EL (cell line): Measurements from ENCODE around the gene SSX7.
"Not testable (repeated sequence)": the region's sequence is repeated elsewhere in the genome, so short reads cannot be mapped to it uniquely, and the experiment has no call there.

Source experiments
- DNase-seq: peaks from one replicate; pipeline ENCODE4 v3.0.0-alpha.2; 2016

Gene SSX7, protein sequence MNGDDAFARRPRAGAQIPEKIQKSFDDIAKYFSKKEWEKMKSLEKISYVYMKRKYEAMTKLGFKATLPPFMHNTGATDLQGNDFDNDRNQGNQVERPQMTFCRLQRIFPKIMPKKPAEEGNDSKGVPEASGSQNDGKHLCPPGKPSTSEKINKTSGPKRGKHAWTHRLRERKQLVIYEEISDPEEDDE

DNA sequence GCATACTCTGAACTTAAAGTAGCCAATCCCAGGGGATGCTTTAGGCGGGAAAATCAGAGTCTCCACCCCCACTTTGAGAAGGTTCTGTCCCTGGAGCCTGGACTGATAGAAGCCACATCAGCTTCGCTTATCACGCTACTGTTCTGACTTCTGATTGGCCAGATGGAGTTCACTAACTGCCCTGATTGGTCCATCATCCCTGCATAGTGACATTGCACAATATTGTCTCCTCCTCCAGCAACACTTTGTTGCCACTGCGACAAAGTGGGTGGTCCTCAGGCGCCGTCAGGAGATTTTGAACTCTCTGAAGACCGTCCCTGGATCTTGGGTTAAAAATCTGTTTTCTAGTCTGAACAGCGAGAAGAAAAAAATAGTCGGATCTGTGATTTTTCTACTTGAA lies at the start of gene SSX7:
TSS of gene SSX7 (minus strand) at position 101 of the 400 bp plus-strand sequence. CDS start 1,428 bp downstream, outside the sequence.
- DNase-seq: not testable (repeated sequence)

DNA sequence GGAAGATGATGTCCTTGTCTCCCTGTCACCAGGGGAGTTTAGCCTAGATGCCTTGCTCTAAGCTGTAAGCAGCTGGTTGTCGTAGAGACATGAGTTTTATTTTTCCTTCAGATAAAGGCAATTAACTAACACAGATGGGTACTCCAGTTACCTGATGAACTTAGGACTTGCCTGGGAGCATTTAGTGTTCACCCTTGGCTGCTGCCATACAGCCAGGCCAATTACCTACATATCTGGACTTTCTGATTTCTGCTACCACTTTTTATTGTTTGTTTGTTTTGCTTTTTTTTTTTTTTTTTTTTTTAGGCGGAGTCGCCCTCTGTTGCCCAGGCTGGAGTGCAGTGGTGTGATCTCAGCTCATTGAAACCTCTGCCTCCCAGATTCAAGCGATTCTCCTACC lies 37.3 kb upstream of the SSX7 start:
- DNase-seq: not testable (repeated sequence)

DNA sequence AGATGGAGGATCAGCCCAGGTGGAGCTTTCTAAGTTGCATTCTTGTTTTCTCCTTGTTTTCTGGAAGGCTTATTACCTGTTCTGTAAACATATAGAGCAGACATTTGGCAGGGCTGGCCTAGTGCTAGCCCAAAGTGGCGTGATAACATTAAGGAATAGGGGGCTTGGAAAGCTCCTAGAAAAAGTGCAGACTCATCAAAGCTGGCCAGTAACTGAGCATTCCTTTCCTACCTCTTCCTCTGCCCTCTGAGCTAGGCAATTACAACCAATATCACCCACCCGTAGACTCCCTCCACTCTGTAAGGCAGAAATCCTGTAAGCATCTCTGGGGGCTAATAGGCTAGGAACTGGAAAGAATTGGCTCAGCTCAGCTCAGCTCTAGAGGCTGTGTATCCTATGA lies 7.5 kb upstream of the SSX7 start:
- not testable (repeated sequence) for DNase-seq

DNA sequence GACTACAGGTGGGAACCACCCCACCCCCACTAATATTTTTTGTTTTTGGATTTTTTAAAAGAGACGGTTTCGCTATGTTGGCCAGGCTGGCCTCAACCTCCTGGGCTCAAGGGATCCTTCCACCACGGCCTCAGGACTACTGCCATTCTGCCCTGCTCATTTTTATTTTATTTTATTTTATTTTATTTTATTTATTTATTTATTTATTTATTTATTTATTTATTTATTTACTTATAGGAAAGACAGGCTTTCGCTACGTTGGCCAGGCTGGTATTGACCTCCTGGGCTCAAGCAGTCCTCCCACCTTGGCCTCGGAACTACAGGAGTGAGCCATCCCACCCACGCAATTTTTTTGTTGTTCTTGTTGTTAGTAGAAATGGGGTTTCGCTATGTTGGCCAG lies 775 bp upstream of the SSX7 start:
- DNase-seq: not testable (repeated sequence)

DNA sequence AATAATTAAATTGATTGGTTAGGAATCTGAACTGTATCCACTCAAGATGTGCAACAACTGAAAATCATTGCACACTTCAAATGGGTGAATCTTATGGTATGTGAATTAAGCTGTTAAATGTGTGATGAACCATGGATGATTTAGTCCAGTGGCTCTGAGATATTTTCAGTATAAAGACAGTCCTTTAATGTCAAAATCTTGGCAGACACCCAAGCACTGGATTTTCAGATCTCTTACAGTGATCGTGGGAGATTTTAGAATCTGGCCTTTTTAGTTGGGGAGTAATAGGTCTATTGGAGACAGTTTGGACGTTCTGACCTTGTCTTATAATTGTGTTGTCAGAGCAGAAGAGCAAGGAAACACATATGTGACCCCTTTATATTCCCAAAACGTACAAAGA lies 4.0 kb downstream of the SSX7 start:
- DNase-seq: not testable (repeated sequence)

DNA sequence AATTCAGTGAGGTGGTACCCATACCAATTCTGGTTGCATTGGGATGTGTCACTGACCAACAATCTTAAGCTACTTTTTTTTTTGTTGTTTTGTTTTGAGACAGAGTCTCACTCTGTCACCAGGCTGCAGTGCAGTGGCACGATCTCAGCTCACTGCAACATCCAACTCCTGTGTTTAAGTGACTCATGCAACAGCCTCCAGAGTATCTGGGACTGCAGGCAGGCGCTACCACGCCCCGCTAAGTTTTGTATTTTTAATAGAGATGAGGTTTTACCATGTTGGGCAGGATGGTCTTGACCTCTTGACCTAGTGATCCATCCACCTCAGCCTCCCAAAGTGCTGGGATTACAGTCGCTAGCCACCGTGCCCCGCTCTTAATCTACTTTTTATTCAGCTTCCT lies 5.7 kb downstream of the SSX7 start:
- DNase-seq: not testable (repeated sequence)

DNA sequence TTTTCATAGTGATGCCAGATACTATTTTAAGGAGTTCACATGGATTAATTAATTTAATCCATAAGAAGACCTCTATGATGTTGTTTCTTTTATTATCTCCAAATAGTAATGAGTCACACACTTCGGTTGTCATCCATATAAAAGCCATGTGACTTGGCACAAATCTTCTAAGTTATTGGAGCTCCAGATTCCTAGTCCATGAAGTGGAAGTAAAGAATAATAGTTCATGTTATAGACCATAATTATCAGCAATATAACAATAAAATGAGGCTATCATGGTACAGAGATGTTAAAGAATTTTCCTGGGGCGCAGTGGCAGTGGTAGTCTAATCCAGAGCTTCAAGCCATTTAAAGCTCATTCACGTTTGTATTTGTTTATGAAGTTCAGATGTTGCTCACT lies 26.2 kb downstream of the SSX7 start:
- not testable (repeated sequence) for DNase-seq

DNA sequence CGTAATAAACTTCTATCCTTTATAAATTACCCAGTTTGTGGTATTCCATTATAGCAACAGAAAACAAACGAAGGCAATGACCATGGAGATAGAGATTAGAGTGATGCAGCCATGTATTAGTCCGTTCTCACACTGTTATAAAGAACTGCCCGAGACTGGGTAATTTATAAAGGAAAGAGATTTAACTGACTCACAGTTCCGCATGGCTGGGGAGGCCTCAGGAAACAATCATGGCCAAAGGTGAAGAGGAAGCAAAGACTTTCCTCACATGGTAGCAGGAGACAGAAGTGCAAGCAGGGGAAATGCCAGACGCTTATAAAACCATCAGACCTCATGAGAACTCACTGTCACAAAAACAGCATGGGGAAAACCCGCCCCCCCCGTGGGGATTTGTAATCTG lies 34.0 kb downstream of the SSX7 start:
- not testable (repeated sequence) for DNase-seq

DNA sequence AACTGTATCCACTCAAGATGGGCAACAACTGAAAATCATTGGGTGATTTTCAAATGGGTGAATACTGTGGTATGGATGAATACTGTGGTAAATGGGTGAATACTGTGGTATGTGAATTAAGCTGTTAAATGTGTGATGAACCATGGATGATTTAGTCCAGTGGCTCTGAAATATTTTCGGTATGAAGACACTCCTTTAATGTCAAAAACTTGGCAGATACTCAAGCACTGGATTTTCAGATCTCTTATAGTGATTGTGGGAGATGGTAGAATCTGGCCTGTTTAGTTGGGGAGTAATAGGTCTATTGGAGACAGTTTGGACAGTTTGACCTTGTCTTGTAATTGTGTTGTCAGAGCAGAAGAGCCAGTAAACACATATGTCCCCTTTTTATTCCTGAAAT lies 45.7 kb downstream of the SSX7 start:
- no peak for DNase-seq

DNA sequence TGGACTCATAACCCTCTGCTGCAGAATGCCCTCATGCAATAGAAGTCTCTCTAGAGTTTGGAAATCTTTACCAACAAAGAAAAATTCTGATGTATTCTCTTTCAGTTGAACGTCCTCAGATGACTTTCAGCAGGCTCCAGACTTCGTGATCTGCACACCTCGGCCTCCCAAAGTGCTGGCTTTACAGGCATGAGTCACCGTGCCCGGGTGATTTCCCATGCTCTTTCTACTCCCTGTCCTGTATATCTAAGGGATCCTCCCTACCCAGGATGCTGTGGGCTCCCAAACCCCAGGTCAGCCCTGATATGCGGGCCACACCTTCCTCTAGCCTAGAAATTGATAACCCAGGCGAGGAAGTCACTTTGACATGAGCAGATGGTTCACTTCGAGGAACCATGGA lies 51.5 kb downstream of the SSX7 start:
- not testable (repeated sequence) for DNase-seq

DNA sequence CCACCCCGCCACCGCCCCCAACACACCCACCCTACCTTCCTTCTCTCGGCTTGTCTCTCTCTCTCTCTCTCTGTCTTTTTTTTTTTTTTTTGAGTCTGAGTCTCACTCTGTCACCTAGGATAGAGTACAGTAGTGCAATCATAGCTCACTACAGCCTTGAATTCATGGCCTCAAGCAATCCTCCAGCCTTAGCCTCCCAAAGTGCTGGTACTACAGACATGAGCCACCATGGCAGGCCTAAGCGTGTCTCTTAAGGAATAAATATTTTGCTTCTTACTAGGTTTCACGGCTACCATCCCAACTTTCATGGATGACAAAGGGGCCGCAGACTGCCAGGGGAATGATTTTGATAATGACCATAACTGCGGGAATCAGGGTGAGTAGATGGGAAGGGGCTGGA lies 55.8 kb downstream of the SSX7 start:
- no peak for DNase-seq

DNA sequence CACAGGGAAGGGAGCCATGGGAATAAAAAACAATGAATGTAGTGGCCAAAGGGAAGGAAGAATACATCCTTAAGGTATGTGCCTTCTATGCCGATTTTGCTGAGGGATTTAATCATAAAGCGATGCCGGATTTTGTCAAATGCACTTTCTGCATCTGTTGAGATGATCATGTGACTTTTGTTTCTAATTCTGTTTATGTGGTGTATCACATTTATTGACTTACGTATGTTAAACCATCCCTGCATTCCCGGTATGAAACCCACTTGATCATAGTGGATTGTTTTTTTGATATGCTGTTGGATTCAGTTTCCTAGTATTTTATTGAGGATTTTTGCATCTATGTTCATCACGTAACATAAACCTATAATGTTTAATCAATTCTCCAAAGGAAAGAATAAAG lies 60.0 kb downstream of the SSX7 start:
- no peak for DNase-seq
